NCI-H1092 treated with DMSO at 0.1 percent for 48 hours (cell line): ENCODE measurements around the gene LRRC47.

Source experiments
- DNase-seq: peaks from one replicate; lab custom pipeline; 2025; lab: John Stamatoyannopoulos, UW

The LRRC47 gene

GRCh38 chr1:3732434-3733093, 63.7 kb downstream of the LRRC47 start:
- no peak for DNase-seq

DNA sequence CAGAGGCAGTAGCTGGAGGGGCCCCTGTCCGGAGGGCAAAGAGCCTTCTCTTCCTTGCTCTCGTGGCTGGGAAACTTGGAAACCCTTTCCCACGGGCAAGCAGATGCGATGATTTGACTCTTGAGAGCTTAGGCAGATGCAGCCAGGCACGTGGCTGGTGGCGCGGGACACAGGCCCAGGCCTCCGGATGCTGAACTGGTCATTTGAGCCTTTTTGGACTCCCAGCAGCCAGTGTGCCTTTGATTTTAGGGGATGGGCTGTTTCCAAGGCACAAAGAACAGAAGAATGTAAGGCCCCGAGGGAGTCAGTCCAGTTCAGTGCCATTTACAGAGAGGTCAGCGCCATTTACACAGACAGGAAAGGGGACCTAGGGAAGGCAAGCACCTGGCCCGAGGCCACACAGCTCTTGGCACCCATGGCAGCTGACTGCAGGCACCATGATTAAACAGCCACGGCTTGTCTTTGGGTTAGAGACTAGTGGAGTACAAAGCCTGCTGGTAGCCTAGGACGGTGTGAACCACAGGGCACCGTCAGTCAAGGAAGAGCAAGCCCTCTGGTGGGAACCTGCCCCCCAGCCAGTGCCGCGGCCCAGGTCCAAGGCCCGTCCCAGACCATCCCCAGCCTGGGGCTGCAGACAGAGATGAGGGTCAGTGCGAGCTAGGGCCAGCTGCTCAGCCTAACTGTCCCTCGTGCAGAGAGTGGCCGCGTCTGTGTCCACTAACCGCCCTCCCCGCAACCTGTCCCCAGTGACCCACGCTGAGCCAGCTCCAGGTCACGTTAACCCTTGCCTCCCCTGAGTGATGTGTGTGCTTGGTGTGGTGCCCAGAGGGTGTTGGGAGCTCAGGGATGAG, 64.5 kb downstream of the LRRC47 start:
- DNase-seq = no peak

GRCh38 chr1:3730543-3731247, 65.6 kb downstream of the LRRC47 start:
- no peak for DNase-seq

DNA sequence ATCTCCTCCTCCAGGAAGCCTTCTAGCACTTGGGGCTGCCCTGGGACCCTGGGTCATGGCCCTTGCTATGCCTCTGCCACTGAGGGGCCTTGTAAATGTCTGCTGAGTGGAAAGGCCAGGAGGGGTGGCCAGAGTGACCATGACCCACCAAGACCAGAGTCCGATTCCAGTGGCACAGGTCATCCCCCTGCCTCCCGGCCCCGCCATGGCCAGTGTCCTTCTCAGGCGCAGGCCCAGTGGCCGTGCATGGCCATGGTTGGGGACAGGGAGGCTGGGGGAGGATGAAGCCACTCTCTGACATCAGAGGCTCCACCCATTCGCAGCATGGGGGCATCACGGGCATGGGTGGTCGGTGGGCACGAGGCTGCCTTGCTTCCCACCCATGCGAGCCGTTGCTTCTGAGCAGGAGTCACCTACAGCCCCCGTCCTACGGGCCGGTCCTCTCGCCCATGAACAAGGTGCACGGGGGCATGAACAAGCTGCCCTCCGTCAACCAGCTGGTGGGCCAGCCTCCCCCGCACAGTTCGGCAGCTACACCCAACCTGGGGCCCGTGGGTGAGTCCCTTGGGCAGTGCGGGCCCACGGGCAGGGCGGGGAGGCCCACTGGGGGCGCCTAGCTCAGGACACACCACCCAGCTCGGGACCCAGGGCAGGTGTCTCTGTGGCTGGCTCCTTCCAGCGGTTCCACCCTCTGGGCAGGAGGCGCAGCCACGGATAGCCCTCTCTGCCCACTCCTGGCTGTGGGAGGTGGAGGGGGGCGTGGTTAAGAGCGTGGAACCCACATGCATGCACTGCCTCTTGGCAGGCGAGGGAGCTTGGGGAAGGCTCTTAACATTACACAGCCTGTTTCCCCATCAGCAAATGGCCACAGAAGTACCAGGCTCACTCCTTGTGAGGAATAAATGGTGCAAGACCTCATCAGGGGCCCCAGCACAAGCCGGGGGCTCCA, 66.4 kb downstream of the LRRC47 start:
- no peak for DNase-seq
